ENCODE data around the gene SP1. TPM values are rescaled to one million over a fixed set of nuclear protein-coding genes. Genes with fewer than 3 reads are reported as not detected.

SP1 gene
- total RNA-seq, 1 experiment from 2014 or later = 83.3 TPM

DNA sequence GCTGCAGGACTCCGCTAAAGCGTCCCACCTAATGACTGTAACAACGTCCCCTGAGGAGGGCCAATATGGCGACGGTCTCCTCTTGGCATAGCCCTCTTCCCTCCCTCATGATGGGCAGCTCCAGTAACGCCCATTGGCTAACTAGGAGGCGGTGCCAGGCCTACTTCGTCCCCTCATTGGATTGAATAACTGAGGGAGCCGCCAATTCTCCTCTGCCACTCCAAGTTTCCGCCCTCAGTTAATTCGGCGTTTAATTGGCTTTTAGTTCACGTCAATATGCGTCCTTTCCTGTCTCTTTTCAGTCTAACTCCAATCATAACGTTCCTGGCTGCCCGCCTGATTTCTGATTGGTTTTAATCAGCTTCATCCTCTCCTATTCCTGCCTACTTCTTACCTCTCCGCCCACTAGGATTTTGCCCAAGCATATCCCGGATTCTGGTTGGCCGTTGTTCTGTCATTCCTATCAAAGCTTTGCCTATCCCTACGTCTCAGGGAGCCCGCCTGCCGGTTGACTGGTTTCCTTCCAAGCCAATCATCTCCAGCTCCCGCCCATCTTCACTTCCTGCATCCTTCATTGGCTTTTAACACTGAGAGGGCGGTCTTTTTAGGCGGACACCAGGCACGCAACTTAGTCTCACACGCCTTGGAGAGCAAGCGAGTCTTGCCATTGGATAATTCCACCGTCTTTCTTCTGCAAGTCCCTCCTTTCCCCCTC is 430 bp upstream of the SP1 start:
- Histone ChIP-seq H3K4me1 (peaks cover 22% of the 10 kb centered on the region), H3K4me3 (ENCODE audit: low read depth, low read length) (peak overlapping the region; percentile 45), H3K27me3 (replicated peaks; ENCODE audit: control insufficient read depth, insufficient read depth, low read length) (no peaks in the 10 kb centered on the region), H3K9me3 (no peaks in the 10 kb centered on the region), H3K36me3 (ENCODE audit: control insufficient read depth, insufficient read depth, low read length) (peaks cover 5% of the 10 kb centered on the region; the same call in 1 of the 2 replicates)
- Mint-ChIP-seq H3K36me3 (ENCODE audit: insufficient read depth, unreplicated experiment) (peaks cover 41% of the 10 kb centered on the region), H3K9me3 (ENCODE audit: unreplicated experiment) (no peaks in the 10 kb centered on the region), H3K27me3 (ENCODE audit: insufficient read depth, unreplicated experiment) (no peaks in the 10 kb centered on the region), H3K27ac (ENCODE audit: unreplicated experiment) (no peak overlapping the region), H3K4me3 (ENCODE audit: unreplicated experiment) (no peak overlapping the region), H3K4me1 (ENCODE audit: low read depth, unreplicated experiment) (peaks cover 9% of the 10 kb centered on the region)
- peak; percentile 98 to 99 for DNase-seq
- POLR2A ChIA-PET = interaction anchor here (0.7 to 1.9 kb wide), 14 partner anchors 14 to 199 kb away, joined by 3 to 14 read pairs (median 6); partner anchors contain the start of genes AAAS, CSAD, MYG1 and PFDN5
- no peak for TF ChIP-seq CTCF (IDR thresholded peaks at IDR 0.05; ENCODE audit: insufficient read depth in 1 of 2, low read depth in 1 of 2, low read length in 1 of 2, severe bottlenecking in 1 of 2, unreplicated experiment in 1 of 2)
- CTCF ChIA-PET = interaction anchor here (0.5 to 2.0 kb wide), 12 partner anchors 27 to 945 kb away, joined by 3 to 23 read pairs (median 5); partner anchors contain the start of genes AAAS, COPZ1 and MYG1
- intact Hi-C loops (cut with micrococcal nuclease; ENCODE audit: unreplicated experiment) = loop anchor here (1.0 to 5.0 kb wide), 3 partner anchors 55 to 157 kb away; partner anchors contain the start of gene PRR13
- BruUV-seq (replicated peaks) = no TSS peak

GRCh38 chr12:53380794-53381730 is 1.1 kb downstream of the SP1 start:
- no peaks in the 10 kb centered on the region for H3K27me3 Mint-ChIP-seq (ENCODE audit: insufficient read depth, unreplicated experiment)
- DNase-seq = peak in 1 of 2 experiments; percentile 66
- peaks cover 56% of the 10 kb centered on the region for H3K36me3 Mint-ChIP-seq (ENCODE audit: insufficient read depth, unreplicated experiment)
- peak overlapping the region; percentile 96 for H3K27ac Mint-ChIP-seq (ENCODE audit: unreplicated experiment)
- H3K27me3 ChIP-seq (replicated peaks; ENCODE audit: control insufficient read depth, insufficient read depth, low read length) = no peaks in the 10 kb centered on the region
- H3K36me3 ChIP-seq (ENCODE audit: control insufficient read depth, insufficient read depth, low read length) = peaks cover 5% of the 10 kb centered on the region; the same call in 1 of the 2 replicates
- intact Hi-C loops (cut with micrococcal nuclease; ENCODE audit: unreplicated experiment) = loop anchor here (1.0 to 5.0 kb wide), 2 partner anchors 29 to 159 kb away; no protein-coding TSS in a partner anchor
- TF ChIP-seq CTCF (IDR thresholded peaks at IDR 0.05; ENCODE audit: insufficient read depth in 1 of 2, low read depth in 1 of 2, low read length in 1 of 2, severe bottlenecking in 1 of 2, unreplicated experiment in 1 of 2) = no peak
- peaks cover 22% of the 10 kb centered on the region for H3K4me1 ChIP-seq
- CTCF ChIA-PET = interaction anchor here (0.6 to 1.6 kb wide), 8 partner anchors 27 to 632 kb away, joined by 3 to 14 read pairs (median 6); partner anchors contain the start of gene AAAS
- peaks cover 13% of the 10 kb centered on the region for H3K4me1 Mint-ChIP-seq (ENCODE audit: low read depth, unreplicated experiment)
- POLR2A ChIA-PET = interaction anchor here (0.7 kb wide), 1 partner anchor 333 kb away, joined by 10 read pairs; no protein-coding TSS in a partner anchor
- H3K9me3 Mint-ChIP-seq (ENCODE audit: unreplicated experiment) = no peaks in the 10 kb centered on the region
- H3K4me3 ChIP-seq (ENCODE audit: low read depth, low read length) = peak overlapping the region; percentile 41
- H3K9me3 ChIP-seq = no peaks in the 10 kb centered on the region
- H3K4me3 Mint-ChIP-seq (ENCODE audit: unreplicated experiment) = no peak overlapping the region
- BruUV-seq (replicated peaks) = no TSS peak
